Skeletal muscle cell (primary cell): ENCODE measurements around the gene CEBPG.

Experiments
- DNase-seq: peaks from one replicate; pipeline ENCODE4 v3.0.0-alpha.2; 2010; ENCODE audit warnings: low read depth
- H3K4me3 ChIP-seq: 2 replicates; pipeline ENCODE4 v1.5.1; 2011; ENCODE audit warnings: low read depth, mild to moderate bottlenecking, control low read depth, low read length, moderate library complexity

Gene CEBPG

GRCh38 chr19:33373453-33374235, at the start of gene CEBPG:
Gene CEBPG, plus strand, starts transcription at chr19:33373709. Its CDS starts 5,531 bp downstream, at chr19:33379240.
- peak; percentile 69 for DNase-seq
- H3K4me3 ChIP-seq: peak within 1 kb of the TSS; percentile 70

- DNase-seq: no peak
- no peak overlapping the region for H3K4me3 ChIP-seq
Measured at GRCh38 chr19:33324628-33325027, 48.9 kb upstream of the CEBPG start.

GRCh38 chr19:33325920-33326319, 47.6 kb upstream of the CEBPG start:
- no peak overlapping the region for H3K4me3 ChIP-seq
- DNase-seq: no peak

GRCh38 chr19:33329060-33329459, 44.4 kb upstream of the CEBPG start:
- no peak for DNase-seq
- H3K4me3 ChIP-seq: no peak overlapping the region

- H3K4me3 ChIP-seq: no peak overlapping the region
- no peak for DNase-seq
Measured at GRCh38 chr19:33329736-33330135, 43.8 kb upstream of the CEBPG start.

- H3K4me3 ChIP-seq: no peak overlapping the region
- no peak for DNase-seq
Measured at GRCh38 chr19:33332248-33332647, 41.3 kb upstream of the CEBPG start.

GRCh38 chr19:33333151-33333550, 40.4 kb upstream of the CEBPG start:
- no peak for DNase-seq
- H3K4me3 ChIP-seq: no peak overlapping the region

- H3K4me3 ChIP-seq: no peak overlapping the region
- DNase-seq: no peak
Measured at GRCh38 chr19:33333642-33334041, 39.9 kb upstream of the CEBPG start.

- no peak for DNase-seq
- no peak overlapping the region for H3K4me3 ChIP-seq
Measured at GRCh38 chr19:33334271-33334670, 39.2 kb upstream of the CEBPG start.

GRCh38 chr19:33335446-33335845, 38.1 kb upstream of the CEBPG start:
- H3K4me3 ChIP-seq: no peak overlapping the region
- no peak for DNase-seq

- no peak overlapping the region for H3K4me3 ChIP-seq
- DNase-seq: no peak
Measured at GRCh38 chr19:33339016-33339984, 34.2 kb upstream of the CEBPG start.

GRCh38 chr19:33340991-33341390, 32.5 kb upstream of the CEBPG start:
- no peak overlapping the region for H3K4me3 ChIP-seq
- no peak for DNase-seq

- H3K4me3 ChIP-seq: no peak overlapping the region
- DNase-seq: no peak
Measured at GRCh38 chr19:33343301-33343700, 30.2 kb upstream of the CEBPG start.

- DNase-seq: no peak
- H3K4me3 ChIP-seq: no peak overlapping the region
Measured at GRCh38 chr19:33343859-33344572, 29.5 kb upstream of the CEBPG start.

GRCh38 chr19:33344573-33344925, 29.0 kb upstream of the CEBPG start:
- DNase-seq: no peak

GRCh38 chr19:33345163-33345562, 28.3 kb upstream of the CEBPG start:
- no peak for DNase-seq
- no peak overlapping the region for H3K4me3 ChIP-seq

More at GRCh38 chr19:33344573-33344925, 29.0 kb upstream of the CEBPG start:
- H3K4me3 ChIP-seq: no peak overlapping the region

- no peak for DNase-seq
- no peak overlapping the region for H3K4me3 ChIP-seq
Measured at GRCh38 chr19:33346665-33347064, 26.8 kb upstream of the CEBPG start.

GRCh38 chr19:33347300-33347699, 26.2 kb upstream of the CEBPG start:
- H3K4me3 ChIP-seq: no peak overlapping the region
- no peak for DNase-seq

GRCh38 chr19:33348301-33349010, 25.1 kb upstream of the CEBPG start:
- no peak for DNase-seq
- no peak overlapping the region for H3K4me3 ChIP-seq
